GM12865 (cell line): ENCODE data around the gene FXYD6.

Source experiments
- DNase-seq: peaks from one replicate; pipeline ENCODE4 v3.0.0; 2010; ENCODE audit warnings: low read depth
- H3K4me3 ChIP-seq: 2 replicates; pipeline ENCODE4 v1.5.1; 2011; ENCODE audit warnings: mild to moderate bottlenecking, low read depth, low read length, control low read depth
- CTCF ChIP-seq: IDR thresholded peaks from 2 replicates; pipeline ENCODE4 v1.5.1; 2011; ENCODE audit warnings: low read length, control low read depth, low read depth, inconsistent platforms; ENCODE audit not compliant: insufficient read depth; ENCODE audit errors: missing control alignments

The FXYD6 gene

GRCh38 chr11:117794772-117795629, 81.5 kb downstream of the FXYD6 start:
- no peak overlapping the region for H3K4me3 ChIP-seq
- no peak for TF ChIP-seq CTCF
- DNase-seq, result no peak

GRCh38 chr11:117794135-117794534, 82.3 kb downstream of the FXYD6 start:
- no peak for DNase-seq
- H3K4me3 ChIP-seq, result no peak overlapping the region
- TF ChIP-seq CTCF, result no peak

- no peak overlapping the region for H3K4me3 ChIP-seq
- TF ChIP-seq CTCF, result no peak
- DNase-seq, result no peak
Observed at GRCh38 chr11:117793583-117793982, 82.9 kb downstream of the FXYD6 start.

GRCh38 chr11:117792992-117793391, 83.5 kb downstream of the FXYD6 start:
- no peak for TF ChIP-seq CTCF
- DNase-seq, result peak; percentile 12
- no peak overlapping the region for H3K4me3 ChIP-seq

GRCh38 chr11:117792241-117792640, 84.2 kb downstream of the FXYD6 start:
- no peak for TF ChIP-seq CTCF
- no peak for DNase-seq
- H3K4me3 ChIP-seq, result no peak overlapping the region

- no peak for TF ChIP-seq CTCF
- no peak for DNase-seq
- no peak overlapping the region for H3K4me3 ChIP-seq
Observed at GRCh38 chr11:117790279-117790678, 86.2 kb downstream of the FXYD6 start.

- no peak for DNase-seq
- H3K4me3 ChIP-seq, result no peak overlapping the region
- no peak for TF ChIP-seq CTCF
Observed at GRCh38 chr11:117789241-117789640, 87.2 kb downstream of the FXYD6 start.
